GM23338 (cell line): ENCODE data around the gene PPIP5K1. TPM values are rescaled to one million over a fixed set of nuclear protein-coding genes. Genes with fewer than 3 reads are reported as not detected.

Experiments used
- ATAC-seq: fragments of 200-7000 bp; cut with Tn5 transposase; 3 replicates; pipeline ENCODE4 v1.9.1; 2020
- DNase-seq: peaks from one replicate; pipeline ENCODE4 v3.0.0-alpha.2; 2015; ENCODE audit warnings: low spot score
- H2AFZ ChIP-seq: fragments of 200-600 bp; sonication (generic); 2 replicates; pipeline ENCODE4 v1.8.0; 2016; ENCODE audit warnings: antibody characterized with exemption, mild to moderate bottlenecking, moderate library complexity
- H3F3A ChIP-seq: fragments of 200-600 bp; sonication (generic); replicated peaks from 2 replicates; pipeline ENCODE4 v1.8.0; 2017; ENCODE audit warnings: antibody characterized with exemption, mixed run types, low read depth
- H3K27ac ChIP-seq: fragments of 200-600 bp; sonication (generic); 2 replicates; pipeline ENCODE4 v1.6.1; 2016; ENCODE audit warnings: low read depth
- H3K27me3 ChIP-seq: fragments of 200-600 bp; sonication (generic); 2 replicates; pipeline ENCODE4 v1.8.0; 2016; ENCODE audit warnings: mild to moderate bottlenecking, mixed run types, moderate library complexity; ENCODE audit not compliant: insufficient read depth
- H3K36me3 ChIP-seq: fragments of 200-600 bp; sonication (generic); 2 replicates; pipeline ENCODE4 v1.8.0; 2016; ENCODE audit warnings: mild to moderate bottlenecking; ENCODE audit not compliant: insufficient read depth
- H3K4me1 ChIP-seq: fragments of 200-600 bp; sonication (generic); 2 replicates; pipeline ENCODE4 v1.8.0; 2016; ENCODE audit warnings: mild to moderate bottlenecking, moderate library complexity; ENCODE audit not compliant: insufficient read depth
- H3K4me2 ChIP-seq: fragments of 200-600 bp; sonication (generic); 2 replicates; pipeline ENCODE4 v1.7.1; 2017; ENCODE audit warnings: mixed run types
- H3K4me3 ChIP-seq: fragments of 200-600 bp; sonication (generic); 2 replicates; pipeline ENCODE4 v1.6.1; 2016; ENCODE audit warnings: mixed run types
- H3K79me2 ChIP-seq: fragments of 200-600 bp; sonication (generic); replicated peaks from 2 replicates; pipeline ENCODE4 v1.8.0; 2017; ENCODE audit warnings: mild to moderate bottlenecking; ENCODE audit not compliant: insufficient read depth
- H3K9me2 ChIP-seq: fragments of 200-600 bp; sonication (generic); 2 replicates; pipeline ENCODE4 v1.8.0; 2017; ENCODE audit not compliant: insufficient read depth
- H4K20me1 ChIP-seq: fragments of 200-600 bp; sonication (generic); replicated peaks from 2 replicates; pipeline ENCODE4 v1.8.0; 2017; ENCODE audit warnings: mild to moderate bottlenecking; ENCODE audit not compliant: insufficient read depth
- H3K27ac Mint-ChIP-seq: 2 replicates; pipeline ENCODE4 v1.8.0; 2020; ENCODE audit warnings: inconsistent platforms, mild to moderate bottlenecking, moderate library complexity, mixed read lengths
- H3K27me3 Mint-ChIP-seq: 3 replicates; pipeline ENCODE4 v1.8.0; 2022; ENCODE audit warnings: low read depth, mild to moderate bottlenecking, moderate library complexity, mixed read lengths, inconsistent platforms; ENCODE audit not compliant: insufficient read depth, poor library complexity
- H3K36me3 Mint-ChIP-seq: 3 replicates; pipeline ENCODE4 v1.8.0; 2021; ENCODE audit warnings: low read depth, mild to moderate bottlenecking, inconsistent platforms, moderate library complexity, mixed read lengths
- H3K4me1 Mint-ChIP-seq: 3 replicates; pipeline ENCODE4 v1.8.0; 2020; ENCODE audit warnings: mild to moderate bottlenecking, inconsistent platforms, mixed read lengths
- H3K4me3 Mint-ChIP-seq: 3 replicates; pipeline ENCODE4 v1.8.0; 2021; ENCODE audit warnings: moderate library complexity, mild to moderate bottlenecking, inconsistent platforms, mixed read lengths
- H3K9me3 Mint-ChIP-seq: 3 replicates; pipeline ENCODE4 v1.8.0; 2020; ENCODE audit warnings: moderate library complexity, mild to moderate bottlenecking, inconsistent platforms, mixed read lengths
- CREB1 ChIP-seq: fragments of 250-450 bp; sonication (Bioruptor Pico); IDR thresholded peaks from 2 replicates; pipeline ENCODE4 v1.5.0; 2020; ENCODE audit warnings: low read depth, mild to moderate bottlenecking, moderate library complexity
- EZH2 ChIP-seq: fragments of 200-600 bp; sonication (generic); IDR thresholded peaks from one replicate; pipeline ENCODE4 v1.8.0; 2017; ENCODE audit warnings: antibody characterized with exemption, mild to moderate bottlenecking, low read depth; ENCODE audit not compliant: unreplicated experiment
- EZH2phosphoT487 ChIP-seq: fragments of 200-600 bp; sonication (generic); IDR thresholded peaks from one replicate; pipeline ENCODE4 v1.8.1; 2018; ENCODE audit warnings: antibody characterized with exemption; ENCODE audit not compliant: unreplicated experiment
- JUNB ChIP-seq: IDR thresholded peaks from one replicate; pipeline ENCODE4 v1.6.1; 2016; ENCODE audit warnings: antibody characterized with exemption; ENCODE audit not compliant: unreplicated experiment
- NANOG ChIP-seq: IDR thresholded peaks from 2 replicates; pipeline ENCODE4 v1.6.1; 2016; ENCODE audit warnings: antibody characterized with exemption, borderline replicate concordance
- POLR2AphosphoS5 ChIP-seq: IDR thresholded peaks from 2 replicates; pipeline ENCODE4 v1.6.1; 2016; ENCODE audit warnings: antibody characterized with exemption, low read depth
- STAT1 ChIP-seq: IDR thresholded peaks from one replicate; pipeline ENCODE4 v1.6.1; 2016; ENCODE audit warnings: antibody characterized with exemption; ENCODE audit not compliant: unreplicated experiment
- ZNF114 ChIP-seq: fragments of 250-450 bp; sonication (Bioruptor Pico); IDR thresholded peaks from 2 replicates; pipeline ENCODE4 v1.5.0; 2020; ENCODE audit warnings: mild to moderate bottlenecking, moderate library complexity
- ZNF331 ChIP-seq: fragments of 250-450 bp; sonication (Bioruptor Pico); IDR thresholded peaks from 2 replicates; pipeline ENCODE4 v1.5.0; 2020; ENCODE audit warnings: low read depth, mild to moderate bottlenecking, moderate library complexity
- polyA plus RNA-seq: library from polyadenylated mRNA; unstranded; fragments of >200 nt; fragmentation: Nextera tagmentation; extraction: Ambion mirVana; gene quantifications from 2 replicates; pipeline ENCODE4 v1.2.1, GENCODE V29; 2016
- total RNA-seq: library from RNA; depleted of rRNA; stranded (reverse); fragments of >200 nt; shearing (Covaris generic); gene quantifications from 2 replicates; pipeline ENCODE4 v1.2.3, GENCODE V29; 2014
- TF ChIP-seq, protein P1 (sequence below): IDR thresholded peaks from 2 replicates; pipeline ENCODE4 v1.6.1; 2016; ENCODE audit warnings: antibody characterized with exemption
- TF ChIP-seq, protein P2 (sequence below): fragments of 250-450 bp; sonication (Bioruptor Pico); IDR thresholded peaks from 2 replicates; pipeline ENCODE4 v1.5.0; 2020; ENCODE audit warnings: mild to moderate bottlenecking, moderate library complexity
- TF ChIP-seq, protein P3 (sequence below): IDR thresholded peaks from one replicate; pipeline ENCODE4 v1.6.1; 2018; ENCODE audit warnings: antibody characterized with exemption; ENCODE audit not compliant: unreplicated experiment

Gene PPIP5K1
- total and polyA plus RNA-seq, 2 experiments from 2014 or later = 5.8 to 23.5 TPM

- Histone ChIP-seq H3K4me2 (no peak overlapping the region), H3K36me3 (no peaks in the 10 kb centered on the region), H3F3A (no peaks in the 10 kb centered on the region), H3K9me2 (no peaks in the 10 kb centered on the region), H3K79me2 (no peaks in the 10 kb centered on the region), H3K27me3 (peaks cover 17% of the 10 kb centered on the region), H3K4me3 (no peak overlapping the region), H3K27ac (no peak overlapping the region), H4K20me1 (0 out of 2 replicates have a peak, but pooled peaks cover 2% of the 10 kb centered on the region), H3K4me1 (0 out of 2 replicates have a peak, but pooled peaks cover 2% of the 10 kb centered on the region), H2AFZ (no peak overlapping the region)
- peaks cover 16% of the 10 kb centered on the region for H3K4me1 Mint-ChIP-seq
- DNase-seq = no peak
- peaks cover 30% of the 10 kb centered on the region for H3K27me3 Mint-ChIP-seq
- no peak for ATAC-seq
- no peak for TF ChIP-seq CREB1 (CRISPR knock-in tag)
- H3K27ac Mint-ChIP-seq = no peak overlapping the region
- H3K4me3 Mint-ChIP-seq = no peak overlapping the region
- H3K9me3 Mint-ChIP-seq = peaks cover 18% of the 10 kb centered on the region
- H3K36me3 Mint-ChIP-seq = peaks cover 50% of the 10 kb centered on the region
Measured at GRCh38 chr15:43523646-43524045, 66.4 kb downstream of the PPIP5K1 start.

DNA sequence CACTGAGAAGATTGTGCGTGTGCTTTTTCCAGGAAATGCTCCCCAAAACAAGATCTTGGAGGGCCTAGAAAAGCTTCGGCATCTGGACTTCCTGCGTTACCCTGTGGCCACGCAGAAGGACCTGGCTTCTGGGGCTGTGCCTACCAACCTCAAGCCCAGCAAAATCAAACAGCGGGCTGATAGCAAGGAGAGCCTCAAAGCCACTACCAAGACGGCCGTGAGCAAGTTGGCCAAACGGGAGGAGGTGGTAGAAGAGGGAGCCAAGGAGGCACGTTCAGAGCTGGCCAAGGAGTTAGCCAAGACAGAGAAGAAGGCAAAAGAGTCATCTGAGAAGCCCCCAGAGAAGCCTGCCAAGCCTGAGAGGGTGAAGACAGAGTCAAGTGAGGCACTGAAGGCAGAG, 67.8 kb downstream of the PPIP5K1 start:
- H3K79me2 ChIP-seq = no peaks in the 10 kb centered on the region
- Mint-ChIP-seq H3K27ac (no peak overlapping the region), H3K4me3 (no peak overlapping the region; the same call in 2 of the 3 replicates), H3K27me3 (peaks cover 40% of the 10 kb centered on the region), H3K4me1 (peaks cover 20% of the 10 kb centered on the region), H3K36me3 (peaks cover 50% of the 10 kb centered on the region), H3K9me3 (peaks cover 18% of the 10 kb centered on the region)
- no peak overlapping the region for H3K27ac ChIP-seq
- ATAC-seq (no peak), DNase-seq (no peak)
- H3F3A ChIP-seq = no peaks in the 10 kb centered on the region
- H3K27me3 ChIP-seq = peaks cover 27% of the 10 kb centered on the region
- no peak overlapping the region for H3K4me3 ChIP-seq
- H2AFZ ChIP-seq = no peak overlapping the region
- H3K9me2 ChIP-seq = no peaks in the 10 kb centered on the region
- H3K4me2 ChIP-seq = no peak overlapping the region
- no peaks in the 10 kb centered on the region for H3K36me3 ChIP-seq
- H4K20me1 ChIP-seq = 0 out of 2 replicates have a peak, but pooled peaks cover 2% of the 10 kb centered on the region
- peaks cover 9% of the 10 kb centered on the region; the same call in 1 of the 2 replicates for H3K4me1 ChIP-seq
- no peak for TF ChIP-seq EZH2
- TF ChIP-seq ZNF114 (CRISPR knock-in tag) = no peak
- TF ChIP-seq ZNF331 (CRISPR knock-in tag) = no peak
- TF ChIP-seq, protein P1, sequence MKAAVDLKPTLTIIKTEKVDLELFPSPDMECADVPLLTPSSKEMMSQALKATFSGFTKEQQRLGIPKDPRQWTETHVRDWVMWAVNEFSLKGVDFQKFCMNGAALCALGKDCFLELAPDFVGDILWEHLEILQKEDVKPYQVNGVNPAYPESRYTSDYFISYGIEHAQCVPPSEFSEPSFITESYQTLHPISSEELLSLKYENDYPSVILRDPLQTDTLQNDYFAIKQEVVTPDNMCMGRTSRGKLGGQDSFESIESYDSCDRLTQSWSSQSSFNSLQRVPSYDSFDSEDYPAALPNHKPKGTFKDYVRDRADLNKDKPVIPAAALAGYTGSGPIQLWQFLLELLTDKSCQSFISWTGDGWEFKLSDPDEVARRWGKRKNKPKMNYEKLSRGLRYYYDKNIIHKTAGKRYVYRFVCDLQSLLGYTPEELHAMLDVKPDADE = no peak
- no peak for TF ChIP-seq EZH2phosphoT487
- no peak for TF ChIP-seq NANOG
- TF ChIP-seq, protein P2, sequence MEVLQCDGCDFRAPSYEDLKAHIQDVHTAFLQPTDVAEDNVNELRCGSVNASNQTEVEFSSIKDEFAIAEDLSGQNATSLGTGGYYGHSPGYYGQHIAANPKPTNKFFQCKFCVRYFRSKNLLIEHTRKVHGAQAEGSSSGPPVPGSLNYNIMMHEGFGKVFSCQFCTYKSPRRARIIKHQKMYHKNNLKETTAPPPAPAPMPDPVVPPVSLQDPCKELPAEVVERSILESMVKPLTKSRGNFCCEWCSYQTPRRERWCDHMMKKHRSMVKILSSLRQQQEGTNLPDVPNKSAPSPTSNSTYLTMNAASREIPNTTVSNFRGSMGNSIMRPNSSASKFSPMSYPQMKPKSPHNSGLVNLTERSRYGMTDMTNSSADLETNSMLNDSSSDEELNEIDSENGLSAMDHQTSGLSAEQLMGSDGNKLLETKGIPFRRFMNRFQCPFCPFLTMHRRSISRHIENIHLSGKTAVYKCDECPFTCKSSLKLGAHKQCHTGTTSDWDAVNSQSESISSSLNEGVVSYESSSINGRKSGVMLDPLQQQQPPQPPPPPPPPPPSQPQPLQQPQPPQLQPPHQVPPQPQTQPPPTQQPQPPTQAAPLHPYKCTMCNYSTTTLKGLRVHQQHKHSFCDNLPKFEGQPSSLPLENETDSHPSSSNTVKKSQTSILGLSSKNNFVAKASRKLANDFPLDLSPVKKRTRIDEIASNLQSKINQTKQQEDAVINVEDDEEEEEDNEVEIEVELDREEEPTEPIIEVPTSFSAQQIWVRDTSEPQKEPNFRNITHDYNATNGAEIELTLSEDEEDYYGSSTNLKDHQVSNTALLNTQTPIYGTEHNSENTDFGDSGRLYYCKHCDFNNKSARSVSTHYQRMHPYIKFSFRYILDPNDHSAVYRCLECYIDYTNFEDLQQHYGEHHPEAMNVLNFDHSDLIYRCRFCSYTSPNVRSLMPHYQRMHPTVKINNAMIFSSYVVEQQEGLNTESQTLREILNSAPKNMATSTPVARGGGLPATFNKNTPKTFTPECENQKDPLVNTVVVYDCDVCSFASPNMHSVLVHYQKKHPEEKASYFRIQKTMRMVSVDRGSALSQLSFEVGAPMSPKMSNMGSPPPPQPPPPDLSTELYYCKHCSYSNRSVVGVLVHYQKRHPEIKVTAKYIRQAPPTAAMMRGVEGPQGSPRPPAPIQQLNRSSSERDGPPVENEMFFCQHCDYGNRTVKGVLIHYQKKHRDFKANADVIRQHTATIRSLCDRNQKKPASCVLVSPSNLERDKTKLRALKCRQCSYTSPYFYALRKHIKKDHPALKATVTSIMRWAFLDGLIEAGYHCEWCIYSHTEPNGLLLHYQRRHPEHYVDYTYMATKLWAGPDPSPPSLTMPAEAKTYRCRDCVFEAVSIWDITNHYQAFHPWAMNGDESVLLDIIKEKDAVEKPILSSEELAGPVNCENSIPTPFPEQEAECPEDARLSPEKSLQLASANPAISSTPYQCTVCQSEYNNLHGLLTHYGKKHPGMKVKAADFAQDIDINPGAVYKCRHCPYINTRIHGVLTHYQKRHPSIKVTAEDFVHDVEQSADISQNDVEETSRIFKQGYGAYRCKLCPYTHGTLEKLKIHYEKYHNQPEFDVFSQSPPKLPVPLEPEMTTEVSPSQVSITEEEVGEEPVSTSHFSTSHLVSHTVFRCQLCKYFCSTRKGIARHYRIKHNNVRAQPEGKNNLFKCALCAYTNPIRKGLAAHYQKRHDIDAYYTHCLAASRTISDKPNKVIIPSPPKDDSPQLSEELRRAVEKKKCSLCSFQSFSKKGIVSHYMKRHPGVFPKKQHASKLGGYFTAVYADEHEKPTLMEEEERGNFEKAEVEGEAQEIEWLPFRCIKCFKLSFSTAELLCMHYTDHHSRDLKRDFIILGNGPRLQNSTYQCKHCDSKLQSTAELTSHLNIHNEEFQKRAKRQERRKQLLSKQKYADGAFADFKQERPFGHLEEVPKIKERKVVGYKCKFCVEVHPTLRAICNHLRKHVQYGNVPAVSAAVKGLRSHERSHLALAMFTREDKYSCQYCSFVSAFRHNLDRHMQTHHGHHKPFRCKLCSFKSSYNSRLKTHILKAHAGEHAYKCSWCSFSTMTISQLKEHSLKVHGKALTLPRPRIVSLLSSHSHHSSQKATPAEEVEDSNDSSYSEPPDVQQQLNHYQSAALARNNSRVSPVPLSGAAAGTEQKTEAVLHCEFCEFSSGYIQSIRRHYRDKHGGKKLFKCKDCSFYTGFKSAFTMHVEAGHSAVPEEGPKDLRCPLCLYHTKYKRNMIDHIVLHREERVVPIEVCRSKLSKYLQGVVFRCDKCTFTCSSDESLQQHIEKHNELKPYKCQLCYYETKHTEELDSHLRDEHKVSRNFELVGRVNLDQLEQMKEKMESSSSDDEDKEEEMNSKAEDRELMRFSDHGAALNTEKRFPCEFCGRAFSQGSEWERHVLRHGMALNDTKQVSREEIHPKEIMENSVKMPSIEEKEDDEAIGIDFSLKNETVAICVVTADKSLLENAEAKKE (CRISPR knock-in tag) = no peak
- TF ChIP-seq CREB1 (CRISPR knock-in tag) = no peak
- TF ChIP-seq POLR2AphosphoS5 = no peak
- TF ChIP-seq, protein P3, sequence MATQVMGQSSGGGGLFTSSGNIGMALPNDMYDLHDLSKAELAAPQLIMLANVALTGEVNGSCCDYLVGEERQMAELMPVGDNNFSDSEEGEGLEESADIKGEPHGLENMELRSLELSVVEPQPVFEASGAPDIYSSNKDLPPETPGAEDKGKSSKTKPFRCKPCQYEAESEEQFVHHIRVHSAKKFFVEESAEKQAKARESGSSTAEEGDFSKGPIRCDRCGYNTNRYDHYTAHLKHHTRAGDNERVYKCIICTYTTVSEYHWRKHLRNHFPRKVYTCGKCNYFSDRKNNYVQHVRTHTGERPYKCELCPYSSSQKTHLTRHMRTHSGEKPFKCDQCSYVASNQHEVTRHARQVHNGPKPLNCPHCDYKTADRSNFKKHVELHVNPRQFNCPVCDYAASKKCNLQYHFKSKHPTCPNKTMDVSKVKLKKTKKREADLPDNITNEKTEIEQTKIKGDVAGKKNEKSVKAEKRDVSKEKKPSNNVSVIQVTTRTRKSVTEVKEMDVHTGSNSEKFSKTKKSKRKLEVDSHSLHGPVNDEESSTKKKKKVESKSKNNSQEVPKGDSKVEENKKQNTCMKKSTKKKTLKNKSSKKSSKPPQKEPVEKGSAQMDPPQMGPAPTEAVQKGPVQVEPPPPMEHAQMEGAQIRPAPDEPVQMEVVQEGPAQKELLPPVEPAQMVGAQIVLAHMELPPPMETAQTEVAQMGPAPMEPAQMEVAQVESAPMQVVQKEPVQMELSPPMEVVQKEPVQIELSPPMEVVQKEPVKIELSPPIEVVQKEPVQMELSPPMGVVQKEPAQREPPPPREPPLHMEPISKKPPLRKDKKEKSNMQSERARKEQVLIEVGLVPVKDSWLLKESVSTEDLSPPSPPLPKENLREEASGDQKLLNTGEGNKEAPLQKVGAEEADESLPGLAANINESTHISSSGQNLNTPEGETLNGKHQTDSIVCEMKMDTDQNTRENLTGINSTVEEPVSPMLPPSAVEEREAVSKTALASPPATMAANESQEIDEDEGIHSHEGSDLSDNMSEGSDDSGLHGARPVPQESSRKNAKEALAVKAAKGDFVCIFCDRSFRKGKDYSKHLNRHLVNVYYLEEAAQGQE = no peak
- no peak for TF ChIP-seq JUNB
- no peak for TF ChIP-seq STAT1
